Adrenal gland (tissue), 12 donors: ENCODE data around the gene RPS19. TPM values are rescaled to one million over a fixed set of nuclear protein-coding genes. Genes with fewer than 3 reads are reported as not detected.

Experiments used
- DNase-seq, 7 donors: peaks; one replicate each; pipeline ENCODE4 v3.0.0-alpha.2; 2019 to 2020
- H3K27ac ChIP-seq, 5 donors: fragments of 200-600 bp; sonication (generic) in 4 of 5; 1 replicate in 3 of 5; 2 replicates in 2 of 5; pipeline versions ENCODE4 v1.5.1 to v1.8.0; 2016 to 2020; ENCODE audit warnings: mild to moderate bottlenecking in 1 of 5
- H3K27me3 ChIP-seq: fragments of 200-600 bp; 2 replicates; pipeline ENCODE4 v1.8.0; 2021
- H3K36me3 ChIP-seq, 2 donors: fragments of 200-600 bp; replicated peaks in 1 of 2; 1 replicate in 1 of 2; 2 replicates in 1 of 2; pipeline versions ENCODE4 v1.5.1 to v1.8.0; 2018 to 2022
- H3K4me1 ChIP-seq, 2 donors: fragments of 200-600 bp; replicated peaks in 1 of 2; 1 replicate in 1 of 2; 2 replicates in 1 of 2; pipeline versions ENCODE4 v1.5.1 to v1.8.0; 2018 to 2021
- H3K4me3 ChIP-seq, 4 donors: fragments of 200-600 bp; sonication (generic) in 3 of 4; one replicate each; pipeline ENCODE4 v1.5.1; 2016 to 2018
- H3K9me3 ChIP-seq, 3 donors: fragments of 200-600 bp; sonication (generic) in 1 of 3; replicated peaks in 1 of 3; 1 replicate in 2 of 3; 2 replicates in 1 of 3; pipeline versions ENCODE4 v1.5.1 to v1.8.0; 2016 to 2021
- POLR2A ChIP-seq, 2 donors: fragments of 450-650 bp; IDR thresholded peaks; one replicate each; pipeline ENCODE4 v1.6.1; 2017; ENCODE audit warnings: antibody characterized with exemption in 2 of 2, mild to moderate bottlenecking in 2 of 2, moderate library complexity in 1 of 2
- WGBS, 4 donors: extraction: QIAGEN DNeasy Blood & Tissue Kit in 2 of 4; methylation state at CpG; one replicate each; pipeline versions ENCODE4 v1.1.5 to v1.1.7; 2013 to 2017; 5-methylcytosine and 5-hydroxymethylcytosine counted together
- intact Hi-C, 2 donors: fragments of 100-400 bp; cut with DNase I; formaldehyde crosslinking; loops; one replicate each; pipeline versions ENCODE4 v1.14.1 to v1.15.0; 2022 to 2023
- polyA plus RNA-seq, 3 donors: library from polyadenylated mRNA; stranded (reverse); fragments of 200-250 nt in 2 of 3; fragments of 350-450 nt in 1 of 3; fragmentation: Illumina TruSeq in 1 of 3; extraction: RNeasy Lipid Tissue Mini Kit (QIAGEN cat#74804) in 1 of 3; gene quantifications; one replicate each; pipeline ENCODE4 v1.2.3, GENCODE V29; 2013 to 2014
- total RNA-seq, 9 donors: library from RNA; depleted of rRNA in 4 of 9; stranded (reverse); fragments of >200 nt in 4 of 9; fragments of 120-200 nt in 1 of 9; fragmentation: NEBNext Ultra II Directional in 1 of 9; extraction: Animal tissue kit (Norgen Biotek cat#: 25700) in 1 of 9; gene quantifications; one replicate each; pipeline versions ENCODE4 v1.1.0 to v1.2.4, GENCODE V29; 2013 to 2023
- TF ChIP-seq, protein P1 (sequence below), 6 experiments: fragments of 450-650 bp in 4 of 6; fragments of 200-600 bp in 2 of 6; sonication (generic) in 1 of 6; IDR thresholded peaks; 1 replicate in 5 of 6; 2 replicates in 1 of 6; pipeline versions ENCODE4 v1.5.1 to v1.8.0; 2016 to 2021; ENCODE audit warnings: antibody characterized with exemption in 6 of 6, mild to moderate bottlenecking in 2 of 6, moderate library complexity in 1 of 6
- donor health status: healthy with polysubstance abuse.
- donor health status: Bipolar disorder and iron deficiency.
- donor health status: DM: yes; HTN: yes; CAD: no.
- donor health status: DM: no; HTN: no; CAD: no.
- donor health status: DM: no; HTN: no; CAD: no.
- donor health status: DM: yes; HTN: yes; CAD: no.

The RPS19 gene
- total and polyA plus RNA-seq, 12 donors = 418 to 3,405 (median 1,389) TPM

DNA sequence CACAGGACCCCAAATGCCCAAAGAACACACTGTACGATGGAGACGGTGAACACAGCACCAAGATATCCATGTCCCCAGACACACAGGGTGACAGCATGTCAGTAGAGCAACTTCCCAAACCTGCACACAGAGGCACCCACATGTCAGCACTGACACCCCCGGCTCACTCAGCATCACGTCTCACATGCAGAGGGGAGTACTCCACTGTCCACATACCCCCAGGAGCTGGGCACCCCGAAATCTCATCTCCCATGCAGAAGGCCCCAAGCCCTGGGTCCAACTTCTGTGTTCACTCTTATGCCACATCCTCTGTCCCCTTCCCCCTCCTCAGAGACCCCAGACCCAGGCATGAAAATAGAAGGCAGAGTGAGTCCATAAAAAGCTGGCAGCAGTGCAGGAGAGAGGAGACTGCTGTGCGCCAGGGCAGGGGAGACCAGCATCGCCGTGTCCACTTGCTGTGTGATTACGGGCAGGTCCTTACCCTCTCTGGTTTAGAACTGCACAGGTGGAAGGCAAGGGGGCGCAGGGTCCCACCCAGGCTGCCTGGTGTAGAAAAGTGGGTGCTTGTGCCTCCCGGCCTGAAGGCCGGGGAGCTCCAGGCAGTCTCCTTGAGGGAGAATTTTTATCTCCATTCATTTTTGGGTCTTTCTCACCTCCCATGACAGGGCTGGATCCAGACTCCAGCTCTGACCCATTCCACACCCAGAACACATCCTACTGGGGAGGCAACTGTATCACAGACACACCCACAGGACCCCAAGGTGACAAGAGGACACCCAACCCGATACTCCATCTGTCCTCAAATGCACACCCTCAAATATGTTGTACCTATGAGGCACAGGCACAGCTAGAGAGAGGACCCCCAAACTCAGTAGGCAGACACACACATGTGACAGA lies 51.2 kb downstream of the RPS19 start:
- DNase-seq = no peak
- no peaks in the 10 kb centered on the region for H3K4me1 ChIP-seq
- H3K36me3 ChIP-seq = peaks cover 0 to 9% of the 10 kb centered on the region in 2 donors
- H3K27ac ChIP-seq = no peak overlapping the region
- H3K9me3 ChIP-seq = no peaks in the 10 kb centered on the region
- TF ChIP-seq, protein P1, sequence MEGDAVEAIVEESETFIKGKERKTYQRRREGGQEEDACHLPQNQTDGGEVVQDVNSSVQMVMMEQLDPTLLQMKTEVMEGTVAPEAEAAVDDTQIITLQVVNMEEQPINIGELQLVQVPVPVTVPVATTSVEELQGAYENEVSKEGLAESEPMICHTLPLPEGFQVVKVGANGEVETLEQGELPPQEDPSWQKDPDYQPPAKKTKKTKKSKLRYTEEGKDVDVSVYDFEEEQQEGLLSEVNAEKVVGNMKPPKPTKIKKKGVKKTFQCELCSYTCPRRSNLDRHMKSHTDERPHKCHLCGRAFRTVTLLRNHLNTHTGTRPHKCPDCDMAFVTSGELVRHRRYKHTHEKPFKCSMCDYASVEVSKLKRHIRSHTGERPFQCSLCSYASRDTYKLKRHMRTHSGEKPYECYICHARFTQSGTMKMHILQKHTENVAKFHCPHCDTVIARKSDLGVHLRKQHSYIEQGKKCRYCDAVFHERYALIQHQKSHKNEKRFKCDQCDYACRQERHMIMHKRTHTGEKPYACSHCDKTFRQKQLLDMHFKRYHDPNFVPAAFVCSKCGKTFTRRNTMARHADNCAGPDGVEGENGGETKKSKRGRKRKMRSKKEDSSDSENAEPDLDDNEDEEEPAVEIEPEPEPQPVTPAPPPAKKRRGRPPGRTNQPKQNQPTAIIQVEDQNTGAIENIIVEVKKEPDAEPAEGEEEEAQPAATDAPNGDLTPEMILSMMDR (IDR thresholded peaks at IDR 0.05) = no peak
- no peak for TF ChIP-seq POLR2A (IDR thresholded peaks at IDR 0.05)
- H3K4me3 ChIP-seq = no peak overlapping the region
- WGBS, 4 donors = 53 to 63% (median 59%) methylated on average over 11 to 13 of the region's 13 CpGs
- intact Hi-C loops = no loop called here
- peaks cover 12% of the 10 kb centered on the region for H3K27me3 ChIP-seq

DNA sequence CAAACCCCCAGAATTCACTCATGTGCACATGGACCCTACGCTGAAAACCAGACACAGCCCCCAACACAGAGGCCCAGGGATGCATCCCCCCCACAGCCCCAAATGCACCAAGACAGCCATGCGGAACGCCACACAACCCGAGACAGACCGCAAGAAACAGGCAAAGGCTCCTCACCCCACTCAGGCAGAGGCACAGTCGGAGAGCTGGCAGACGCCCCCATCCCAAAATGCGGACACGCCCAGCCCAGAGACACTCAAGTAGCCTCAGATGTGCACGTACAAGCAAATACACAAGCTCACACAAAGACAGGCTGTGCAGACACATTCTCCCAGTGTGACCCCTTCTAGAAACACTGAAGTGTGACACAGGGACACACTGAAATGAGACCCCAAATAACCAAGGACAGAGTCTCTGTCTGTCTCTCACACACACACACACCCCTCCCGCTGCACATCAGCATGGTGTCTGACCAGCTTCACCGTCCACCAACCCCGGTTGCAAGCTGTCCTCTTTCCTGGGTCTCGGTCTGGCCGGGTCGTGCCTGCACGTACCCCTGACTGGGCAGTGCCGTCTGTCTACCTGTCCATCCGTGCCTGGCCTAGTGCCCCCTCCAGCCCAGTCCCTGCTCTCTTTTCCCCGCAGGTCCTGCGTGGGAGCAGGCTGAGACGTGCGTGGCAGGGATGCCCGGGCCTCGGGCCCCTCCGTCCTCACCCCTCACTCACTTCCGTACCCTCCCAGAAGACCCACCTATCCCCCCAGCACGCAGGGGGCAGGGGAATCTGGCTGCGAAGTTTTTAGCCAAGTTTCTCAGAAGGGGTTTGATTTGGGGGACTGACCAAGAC lies 52.1 kb downstream of the RPS19 start:
- H3K9me3 ChIP-seq = no peaks in the 10 kb centered on the region
- WGBS, 4 donors = 9 to 11% (median 10%) methylated on average over 8 to 29 of the region's 29 CpGs
- H3K4me3 ChIP-seq = no peak overlapping the region
- no peaks in the 10 kb centered on the region for H3K4me1 ChIP-seq
- H3K27me3 ChIP-seq = peaks cover 18% of the 10 kb centered on the region
- TF ChIP-seq POLR2A (IDR thresholded peaks at IDR 0.05) = no peak
- TF ChIP-seq, protein P1 (IDR thresholded peaks at IDR 0.05) = no peak
- DNase-seq = no peak
- intact Hi-C loops = no loop called here
- peaks cover 0 to under 1% of the 10 kb centered on the region in 2 donors for H3K36me3 ChIP-seq
- no peak overlapping the region for H3K27ac ChIP-seq

DNA sequence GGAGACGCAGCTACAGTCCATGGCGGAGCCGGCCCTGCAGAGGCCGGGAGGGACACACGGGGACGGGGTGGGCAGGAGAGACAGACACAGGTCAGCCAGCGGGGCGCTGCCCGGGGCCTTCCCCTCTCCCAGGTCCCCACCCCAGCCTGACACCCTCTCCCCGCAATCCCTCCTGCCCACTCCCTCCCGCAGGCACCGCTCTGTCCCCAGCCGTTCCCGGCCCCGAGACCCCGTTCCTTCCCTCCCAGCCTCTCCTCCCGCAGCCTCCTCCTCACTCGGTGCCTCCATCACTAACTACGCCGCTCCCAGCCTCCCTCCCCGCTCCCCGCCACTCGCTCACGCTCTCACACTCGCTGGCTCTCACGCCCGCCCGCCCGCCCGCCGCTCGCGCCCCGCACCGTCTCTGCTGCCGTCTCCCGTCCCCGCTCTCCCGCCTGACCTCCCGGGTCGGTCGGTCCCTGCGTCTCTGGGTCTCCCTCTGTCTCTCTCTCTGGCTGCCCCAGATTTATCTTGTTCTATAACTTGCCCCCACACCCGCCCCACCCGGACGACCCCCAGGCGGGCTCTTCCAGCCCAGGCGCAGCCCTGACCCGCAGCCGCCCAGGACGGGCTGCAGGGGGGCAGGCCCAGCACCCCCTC lies 53.0 kb downstream of the RPS19 start:
- no peak overlapping the region for H3K4me3 ChIP-seq
- DNase-seq = no peak
- H3K4me1 ChIP-seq = no peaks in the 10 kb centered on the region
- no peaks in the 10 kb centered on the region for H3K9me3 ChIP-seq
- no peaks in the 10 kb centered on the region for H3K36me3 ChIP-seq
- peaks cover 25% of the 10 kb centered on the region for H3K27me3 ChIP-seq
- intact Hi-C loops = no loop called here
- 1 to 4% (median 2%) methylated on average over 12 to 51 of the region's 51 CpGs for WGBS, 4 donors
- TF ChIP-seq, protein P1 (IDR thresholded peaks at IDR 0.05) = no peak
- no peak for TF ChIP-seq POLR2A (IDR thresholded peaks at IDR 0.05)
- H3K27ac ChIP-seq = no peak overlapping the region
